A673 (cell line): Measurements from ENCODE around the gene MFSD1. TPM values are rescaled to one million over a fixed set of nuclear protein-coding genes. Genes with fewer than 3 reads are reported as not detected.

Experiments
- BruUV-seq: library from RNA; stranded (reverse); fragments of 400-500 nt; replicated peaks from 2 replicates; lab custom pipeline; 2021; lab: Mats Ljungman, UMichigan
- CTCF ChIA-PET: fragments of 300-600 bp; sonication (Branson Sonifier 250); formaldehyde crosslinking; loops from one replicate; lab custom pipeline; 2022; ENCODE audit warnings: antibody characterized with exemption; lab: Charles Lee
- POLR2A ChIA-PET: fragments of 300-600 bp; sonication (Branson Sonifier 250); formaldehyde crosslinking; loops from one replicate; lab custom pipeline; 2022; ENCODE audit warnings: antibody characterized with exemption; ENCODE audit not compliant: low non-redundant PET; lab: Charles Lee
- DNase-seq: peaks from one replicate; pipeline ENCODE4 v3.0.0-alpha.2; 2015; ENCODE audit warnings: low spot score
- H3K27ac ChIP-seq: fragments of 200-600 bp; sonication (generic); 2 replicates; pipeline ENCODE4 v1.5.1; 2016; ENCODE audit warnings: mixed run types, low read depth, mild to moderate bottlenecking, mixed read lengths, antibody characterized with exemption, low read length; ENCODE audit not compliant: poor library complexity, severe bottlenecking
- H3K27me3 ChIP-seq: fragments of 200-600 bp; sonication (generic); replicated peaks from 2 replicates; pipeline ENCODE4 v1.6.1; 2017; ENCODE audit warnings: mixed run types, low read depth, mild to moderate bottlenecking, mixed read lengths, antibody characterized with exemption, low read length; ENCODE audit not compliant: insufficient read depth, poor library complexity
- H3K36me3 ChIP-seq: fragments of 200-600 bp; sonication (generic); 2 replicates; pipeline ENCODE4 v1.6.1; 2016; ENCODE audit warnings: mixed run types, mild to moderate bottlenecking, mixed read lengths, antibody characterized with exemption, low read length; ENCODE audit not compliant: insufficient read depth, poor library complexity, severe bottlenecking
- H3K4me1 ChIP-seq: fragments of 200-600 bp; sonication (generic); 2 replicates; pipeline ENCODE4 v1.6.1; 2017; ENCODE audit warnings: mixed run types, mild to moderate bottlenecking, mixed read lengths, antibody characterized with exemption, low read length; ENCODE audit not compliant: insufficient read depth, poor library complexity, severe bottlenecking
- H3K4me3 ChIP-seq: fragments of 200-600 bp; sonication (generic); 2 replicates; pipeline ENCODE4 v1.5.1; 2016; ENCODE audit warnings: low read depth, mixed run types, mild to moderate bottlenecking, mixed read lengths, low read length; ENCODE audit not compliant: poor library complexity, severe bottlenecking
- H3K9me3 ChIP-seq: fragments of 200-600 bp; sonication (generic); 2 replicates; pipeline ENCODE4 v1.6.1; 2016; ENCODE audit warnings: mixed run types, low read depth, mild to moderate bottlenecking, mixed read lengths, antibody characterized with exemption, low read length; ENCODE audit not compliant: poor library complexity, severe bottlenecking
- CTCF ChIP-seq: fragments of 300-800, 200-600 bp; sonication (generic); conservative IDR thresholded peaks from 2 replicates; pipeline ENCODE4 v1.5.1; 2017; ENCODE audit warnings: low read depth, mild to moderate bottlenecking, antibody characterized with exemption, low read length, moderate library complexity, mixed read lengths
- EZH2 ChIP-seq: fragments of 200-600 bp; sonication (generic); IDR thresholded peaks from 2 replicates; pipeline ENCODE4 v1.6.1; 2017; ENCODE audit warnings: borderline replicate concordance, low read depth, mild to moderate bottlenecking, mixed read lengths, antibody characterized with exemption, low read length; ENCODE audit not compliant: poor library complexity, severe bottlenecking
- intact Hi-C: fragments of 100-400 bp; cut with micrococcal nuclease; formaldehyde crosslinking; loops from one replicate; pipeline ENCODE4 v1.10.0; 2022; ENCODE audit not compliant: unreplicated experiment
- total RNA-seq: library from RNA; stranded (reverse); gene quantifications from 2 replicates; pipeline ENCODE4 v1.2.3, GENCODE V29; 2021

The MFSD1 gene
- total RNA-seq, 1 experiment from 2014 or later: 15.2 TPM

GRCh38 chr3:158768881-158769543 lies 32.8 kb upstream of the MFSD1 start:
- no TSS peak for BruUV-seq
- no peaks in the 10 kb centered on the region for H3K36me3 ChIP-seq
- H3K4me1 ChIP-seq: no peaks in the 10 kb centered on the region
- DNase-seq: no peak
- no peak overlapping the region for H3K4me3 ChIP-seq
- no peaks in the 10 kb centered on the region for H3K9me3 ChIP-seq
- H3K27me3 ChIP-seq: no peaks in the 10 kb centered on the region
- CTCF ChIA-PET: no interaction called here
- H3K27ac ChIP-seq: no peak overlapping the region
- TF ChIP-seq CTCF (no peak), EZH2 (no peak)
- intact Hi-C loops: no loop called here
- POLR2A ChIA-PET: no interaction called here

DNA sequence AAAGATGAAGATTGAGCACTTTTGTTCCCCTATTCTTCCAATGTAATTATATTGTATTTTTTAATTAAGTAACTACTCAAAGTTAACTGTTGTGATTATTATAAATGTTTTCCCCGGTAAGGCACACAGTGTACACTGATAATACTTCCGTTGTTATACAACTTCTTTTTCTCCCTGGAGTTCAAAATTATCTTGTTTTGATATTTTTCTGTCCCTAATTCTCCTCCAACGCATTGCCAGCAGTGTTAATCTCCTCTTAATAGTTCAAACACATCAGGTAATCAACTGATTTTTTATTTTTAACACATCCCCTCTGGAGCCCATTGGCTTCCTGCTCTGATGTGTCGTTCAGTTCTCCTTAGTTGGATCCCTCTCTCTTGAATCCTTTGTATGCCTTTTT lies 32.3 kb upstream of the MFSD1 start:
- intact Hi-C loops: no loop called here
- Histone ChIP-seq H3K27ac (no peak overlapping the region), H3K27me3 (no peaks in the 10 kb centered on the region), H3K4me3 (no peak overlapping the region), H3K36me3 (no peaks in the 10 kb centered on the region), H3K4me1 (no peaks in the 10 kb centered on the region), H3K9me3 (no peaks in the 10 kb centered on the region)
- ChIA-PET CTCF (no interaction called here), POLR2A (no interaction called here)
- no peak for DNase-seq
- BruUV-seq: no TSS peak
- no peak for TF ChIP-seq CTCF
- no peak for TF ChIP-seq EZH2

- no TSS peak for BruUV-seq
- no peak overlapping the region for H3K4me3 ChIP-seq
- no peak for DNase-seq
- ChIA-PET POLR2A (no interaction called here), CTCF (no interaction called here)
- intact Hi-C loops: no loop called here
- no peaks in the 10 kb centered on the region for H3K27me3 ChIP-seq
- no peak overlapping the region for H3K27ac ChIP-seq
- TF ChIP-seq EZH2: no peak
- no peak for TF ChIP-seq CTCF
- no peaks in the 10 kb centered on the region for H3K4me1 ChIP-seq
- no peaks in the 10 kb centered on the region for H3K9me3 ChIP-seq
- H3K36me3 ChIP-seq: no peaks in the 10 kb centered on the region
Measured at GRCh38 chr3:158769952-158770740, 31.7 kb upstream of the MFSD1 start.
